Neuronal stem cell (in vitro differentiated cells): ENCODE measurements around the gene TLX1.

Experiments used
- DNase-seq: peaks from one replicate; pipeline ENCODE4 v3.0.0-alpha.2; 2013; ENCODE audit warnings: low spot score
- H2AFZ ChIP-seq: one replicate; pipeline ENCODE4 v1.6.1; 2013; ENCODE audit warnings: mild to moderate bottlenecking, low read length, inconsistent platforms
- H2AK5ac ChIP-seq: 2 replicates; pipeline ENCODE4 v1.6.1; 2013; ENCODE audit warnings: low read depth, mild to moderate bottlenecking, inconsistent platforms, low read length, moderate library complexity, mixed read lengths
- H2BK120ac ChIP-seq: 2 replicates; pipeline ENCODE4 v1.6.1; 2013; ENCODE audit warnings: low read depth, mild to moderate bottlenecking, inconsistent platforms, low read length, moderate library complexity, mixed read lengths
- H2BK12ac ChIP-seq: one replicate; pipeline ENCODE4 v1.6.1; 2013; ENCODE audit warnings: low read length, inconsistent platforms
- H2BK15ac ChIP-seq: 2 replicates; pipeline ENCODE4 v1.6.1; 2013; ENCODE audit warnings: mild to moderate bottlenecking, low read length, inconsistent platforms, mixed read lengths
- H2BK5ac ChIP-seq: one replicate; pipeline ENCODE4 v1.6.1; 2013; ENCODE audit warnings: inconsistent platforms, mild to moderate bottlenecking, low read length, moderate library complexity
- H3K14ac ChIP-seq: one replicate; pipeline ENCODE4 v1.6.1; 2013; ENCODE audit warnings: low read length, inconsistent platforms
- H3K18ac ChIP-seq: 2 replicates; pipeline ENCODE4 v1.6.1; 2013; ENCODE audit warnings: low read length, inconsistent platforms
- H3K23ac ChIP-seq: 2 replicates; pipeline ENCODE4 v1.6.1; 2013; ENCODE audit warnings: low read depth, mild to moderate bottlenecking, mixed read lengths, low read length, inconsistent platforms; ENCODE audit not compliant: poor library complexity
- H3K27ac ChIP-seq: replicated peaks from 3 replicates; pipeline ENCODE4 v1.5.1; 2013; ENCODE audit warnings: low read length, inconsistent platforms
- H3K27me3 ChIP-seq, 3 experiments: 2 replicates each; pipeline ENCODE4 v1.6.1; 2013; ENCODE audit warnings: low read length in 3 of 3, mild to moderate bottlenecking in 2 of 3, inconsistent platforms in 1 of 3, low read depth in 1 of 3, mixed read lengths in 1 of 3, moderate library complexity in 1 of 3; ENCODE audit not compliant: control insufficient read depth in 3 of 3, insufficient read depth in 3 of 3
- H3K36me3 ChIP-seq, 2 donors: replicated peaks in 1 of 2; 2 replicates each; pipeline ENCODE4 v1.6.1; 2013; ENCODE audit warnings: low read length in 2 of 2; ENCODE audit not compliant: control insufficient read depth in 2 of 2, insufficient read depth in 2 of 2
- H3K4ac ChIP-seq: 2 replicates; pipeline ENCODE4 v1.6.1; 2013; ENCODE audit warnings: inconsistent platforms, mild to moderate bottlenecking, low read length, moderate library complexity
- H3K4me1 ChIP-seq, 2 donors: 1 replicate in 1 of 2; 2 replicates in 1 of 2; pipeline ENCODE4 v1.6.1; 2013; ENCODE audit warnings: low read length in 2 of 2, low read depth in 1 of 2; ENCODE audit not compliant: control insufficient read depth in 2 of 2, insufficient read depth in 1 of 2
- H3K4me2 ChIP-seq: one replicate; pipeline ENCODE4 v1.6.1; 2013; ENCODE audit warnings: mild to moderate bottlenecking, low read length, inconsistent platforms; ENCODE audit not compliant: insufficient read depth, poor library complexity, severe bottlenecking
- H3K4me3 ChIP-seq, 2 donors: 2 replicates each; pipeline ENCODE4 v1.5.1; 2013; ENCODE audit warnings: low read length in 2 of 2, mild to moderate bottlenecking in 2 of 2, inconsistent platforms in 1 of 2, moderate library complexity in 1 of 2
- H3K79me1 ChIP-seq: one replicate; pipeline ENCODE4 v1.6.1; 2013; ENCODE audit warnings: low read depth, mild to moderate bottlenecking, inconsistent platforms, low read length, moderate library complexity
- H3K9ac ChIP-seq: one replicate; pipeline ENCODE4 v1.6.1; 2013; ENCODE audit warnings: mild to moderate bottlenecking, low read depth, low read length, inconsistent platforms; ENCODE audit not compliant: poor library complexity
- H3K9me3 ChIP-seq, 2 donors: replicated peaks in 1 of 2; 2 replicates each; pipeline versions ENCODE3 to v1.6.1; 2013; ENCODE audit warnings: low read length in 2 of 2, mild to moderate bottlenecking in 2 of 2, inconsistent platforms in 1 of 2, low read depth in 1 of 2, mixed read lengths in 1 of 2, moderate library complexity in 1 of 2; ENCODE audit not compliant: control insufficient read depth in 2 of 2, insufficient read depth in 1 of 2
- H4K8ac ChIP-seq: one replicate; pipeline ENCODE4 v1.6.1; 2013; ENCODE audit warnings: low read depth, mild to moderate bottlenecking, inconsistent platforms, low read length, moderate library complexity
- H4K91ac ChIP-seq: one replicate; pipeline ENCODE4 v1.6.1; 2013; ENCODE audit warnings: low read length, low read depth, mild to moderate bottlenecking, inconsistent platforms; ENCODE audit not compliant: poor library complexity
- WGBS, 2 donors: extraction: QIAGEN DNeasy Blood & Tissue Kit; methylation state at CpG; one replicate each; pipeline ENCODE4 v1.1.7; 2013; ENCODE audit warnings: missing lambda C conversion rate in 2 of 2, mixed read lengths in 1 of 2; ENCODE audit not compliant: insufficient read length in 2 of 2, insufficient replicate concordance in 1 of 2; ENCODE audit errors: extremely low coverage in 2 of 2; 5-methylcytosine and 5-hydroxymethylcytosine counted together

TLX1 gene

DNA sequence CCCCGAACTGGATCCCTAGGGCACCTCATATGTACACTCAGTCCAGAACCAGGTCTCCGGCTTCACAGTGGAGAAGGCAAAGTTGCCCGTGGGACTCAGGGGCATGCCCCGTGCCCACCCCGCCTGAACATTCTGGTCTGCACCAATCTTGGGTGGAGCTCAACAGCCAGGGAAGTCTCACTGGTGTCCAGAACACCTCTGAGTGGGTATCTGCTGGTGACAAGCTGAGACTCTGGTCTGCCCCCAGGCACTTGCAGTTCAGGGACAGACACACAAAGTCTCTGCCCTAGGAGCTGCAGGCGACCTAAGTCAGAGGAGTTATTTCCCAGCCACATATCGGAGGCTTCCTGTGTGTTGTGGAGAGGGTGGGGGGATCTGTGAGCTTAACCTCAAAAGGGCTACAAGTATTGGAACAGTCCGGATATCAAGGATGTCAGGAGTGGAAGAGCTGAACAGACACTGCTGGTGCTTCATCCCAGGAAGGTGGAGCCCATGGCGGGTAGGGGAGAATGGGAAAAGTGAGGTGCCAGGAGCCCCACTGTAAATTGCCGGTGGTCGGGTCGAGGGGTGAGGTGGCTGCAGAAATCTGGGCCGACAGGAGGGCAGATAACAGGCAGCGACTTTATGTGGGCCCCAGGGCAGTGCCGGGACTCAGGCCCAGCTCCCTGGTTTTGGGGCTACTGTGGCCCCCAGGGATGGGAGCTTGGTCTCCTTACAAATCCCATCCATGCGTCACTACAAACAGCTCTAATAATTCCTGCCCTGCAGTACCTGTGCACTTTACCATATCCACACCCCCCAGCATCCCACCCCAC, 8.6 kb upstream of the TLX1 start:
- DNase-seq = no peak
- no peak overlapping the region for H3K4ac ChIP-seq
- H3K4me1 ChIP-seq = peaks cover 5 to 11% of the 10 kb centered on the region in 2 donors
- no peaks in the 10 kb centered on the region for H3K36me3 ChIP-seq
- no peak overlapping the region for H2BK15ac ChIP-seq
- no peak overlapping the region for H3K9ac ChIP-seq
- no peak overlapping the region for H4K8ac ChIP-seq
- H3K27me3 ChIP-seq = peaks cover 58 to 100% (median 90%) of the 10 kb centered on the region in 3 experiments
- peak overlapping the region; percentile 6 for H3K18ac ChIP-seq
- no peak overlapping the region for H2AFZ ChIP-seq
- WGBS, 2 donors = no CpG with 5 or more reads among the region's 16 CpGs
- H3K4me3 ChIP-seq = no peak overlapping the region
- H2BK120ac ChIP-seq = no peak overlapping the region
- H3K79me1 ChIP-seq = no peaks in the 10 kb centered on the region
- H3K4me2 ChIP-seq = no peak overlapping the region
- peak overlapping the region; percentile 40 for H3K14ac ChIP-seq
- H4K91ac ChIP-seq = no peak overlapping the region
- no peak overlapping the region for H2BK5ac ChIP-seq
- H2AK5ac ChIP-seq = no peak overlapping the region
- H3K27ac ChIP-seq = no peak overlapping the region
- peak overlapping the region; percentile 32 for H3K23ac ChIP-seq
- no peak overlapping the region for H2BK12ac ChIP-seq
- peaks cover 0 to 4% of the 10 kb centered on the region in 2 donors for H3K9me3 ChIP-seq

DNA sequence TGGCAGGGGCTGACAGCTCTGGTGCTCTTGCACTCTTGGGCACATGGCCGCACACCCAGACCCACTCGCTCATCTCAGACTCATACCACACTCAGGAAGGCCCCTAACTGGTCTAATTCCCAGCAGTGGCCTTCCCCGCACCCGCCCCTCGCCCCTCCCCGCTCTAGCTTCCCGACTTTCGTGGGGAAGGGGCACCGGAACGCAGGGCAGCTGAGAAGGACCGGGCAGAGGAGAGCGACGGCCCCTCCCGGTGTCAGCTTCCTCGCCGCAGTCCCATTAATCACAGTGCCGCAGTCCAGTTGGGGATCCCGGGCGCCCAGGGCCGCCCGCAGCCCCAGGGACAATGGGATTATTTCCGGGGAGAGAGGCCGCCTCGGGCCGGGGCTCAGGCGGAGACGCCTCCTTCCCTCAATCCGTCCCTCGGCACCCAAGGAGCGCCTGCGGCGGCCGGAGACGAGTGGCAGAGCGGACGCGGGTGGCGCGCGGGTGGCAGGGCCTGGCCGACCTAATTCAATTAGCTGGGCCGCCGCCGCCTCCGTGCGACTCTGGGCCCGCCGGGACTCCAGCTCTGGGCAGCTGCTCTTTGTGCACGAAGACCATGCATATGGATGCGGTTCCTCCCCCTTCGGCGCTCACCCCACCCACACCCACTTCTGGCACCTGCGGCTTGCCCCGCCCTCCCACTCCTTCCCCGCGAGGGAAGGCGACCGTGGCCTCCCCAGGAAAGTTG, 7.8 kb upstream of the TLX1 start:
- Histone ChIP-seq H3K23ac (peak overlapping the region; percentile 32), H4K91ac (no peak overlapping the region), H3K27ac (no peak overlapping the region), H3K9ac (no peak overlapping the region), H3K9me3 (peaks cover 0 to 4% of the 10 kb centered on the region in 2 donors), H2BK15ac (no peak overlapping the region), H3K4ac (no peak overlapping the region), H2BK5ac (no peak overlapping the region), H3K36me3 (no peaks in the 10 kb centered on the region), H3K18ac (peak overlapping the region; percentile 71), H2BK120ac (no peak overlapping the region), H3K27me3 (peaks cover 58 to 99% (median 96%) of the 10 kb centered on the region in 3 experiments), H4K8ac (no peak overlapping the region), H3K4me1 (peaks cover 5 to 11% of the 10 kb centered on the region in 2 donors), H3K14ac (no peak overlapping the region), H3K4me3 (no peak overlapping the region), H2AFZ (peak overlapping the region; percentile 85), H2AK5ac (no peak overlapping the region), H3K4me2 (peak overlapping the region; percentile 36), H2BK12ac (no peak overlapping the region), H3K79me1 (no peaks in the 10 kb centered on the region)
- WGBS, 2 donors = no CpG with 5 or more reads among the region's 58 CpGs
- DNase-seq = no peak

DNA sequence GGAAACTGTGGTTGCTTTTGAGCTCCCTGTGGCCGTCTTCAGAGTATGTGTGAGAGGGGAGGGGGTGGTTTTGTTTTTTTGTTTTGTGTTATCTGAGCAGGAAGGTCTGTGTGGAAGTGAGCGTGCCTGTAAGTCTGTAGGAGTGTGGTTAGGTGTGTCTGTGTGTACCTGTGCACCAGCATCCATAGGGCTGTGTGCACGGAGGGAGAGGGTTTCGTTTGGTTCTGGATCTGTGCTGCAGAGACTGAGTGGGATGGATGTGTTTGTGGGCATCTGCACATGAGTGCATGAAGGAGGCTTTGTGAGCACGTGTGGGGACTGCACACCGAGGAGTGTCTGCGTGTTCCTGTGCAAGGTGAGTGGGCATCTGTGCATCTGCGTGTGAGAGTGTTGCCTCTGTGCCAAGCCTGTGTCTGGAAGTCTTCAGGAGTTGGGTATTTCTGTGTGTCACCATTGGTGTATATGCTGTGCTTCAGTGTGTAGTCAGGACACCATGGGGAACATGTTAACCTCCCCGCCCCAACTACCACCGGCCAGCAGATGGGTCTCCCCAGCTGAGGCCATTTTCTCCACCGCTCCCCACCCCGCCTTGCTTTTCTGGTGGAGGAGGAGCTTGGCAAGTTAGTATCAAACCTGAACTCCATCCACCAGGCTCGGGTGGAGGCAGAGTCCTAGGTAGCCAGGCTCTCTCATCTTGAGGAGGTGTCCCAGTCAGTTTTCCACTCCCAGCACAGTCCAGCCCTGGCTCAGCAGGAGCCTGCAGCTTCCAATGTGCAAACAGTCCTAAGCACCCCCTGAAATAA, 7.1 kb upstream of the TLX1 start:
- no CpG with 5 or more reads among the region's 13 CpGs for WGBS, 2 donors
- H3K4me3 ChIP-seq = peak overlapping the region in 1 of 2 donors; percentile 64
- H3K23ac ChIP-seq = peak overlapping the region; percentile 45
- no peak overlapping the region for H3K27ac ChIP-seq
- H2AK5ac ChIP-seq = peak overlapping the region; percentile 47
- H3K9ac ChIP-seq = peak overlapping the region; percentile 63
- H2AFZ ChIP-seq = peak overlapping the region; percentile 85
- H2BK120ac ChIP-seq = no peak overlapping the region
- no peak overlapping the region for H2BK15ac ChIP-seq
- peaks cover 0 to 4% of the 10 kb centered on the region in 2 donors for H3K9me3 ChIP-seq
- H3K18ac ChIP-seq = no peak overlapping the region
- H3K14ac ChIP-seq = no peak overlapping the region
- H2BK5ac ChIP-seq = no peak overlapping the region
- H3K4ac ChIP-seq = no peak overlapping the region
- H3K36me3 ChIP-seq = no peaks in the 10 kb centered on the region
- peaks cover 55 to 99% (median 96%) of the 10 kb centered on the region in 3 experiments for H3K27me3 ChIP-seq
- DNase-seq = no peak
- H3K4me1 ChIP-seq = peaks cover 5 to 11% of the 10 kb centered on the region in 2 donors
- no peaks in the 10 kb centered on the region for H3K79me1 ChIP-seq
- H4K91ac ChIP-seq = no peak overlapping the region
- H4K8ac ChIP-seq = no peak overlapping the region
- no peak overlapping the region for H3K4me2 ChIP-seq
- no peak overlapping the region for H2BK12ac ChIP-seq
